ENCODE measurements around the gene SYNM. TPM values are rescaled to one million over a fixed set of nuclear protein-coding genes. Genes with fewer than 3 reads are reported as not detected.
"Not testable (repeated sequence)": the region's sequence is repeated elsewhere in the genome, so short reads cannot be mapped to it uniquely, and the experiment has no call there.

SYNM gene
- total RNA-seq, 1 experiment from 2014 or later, result 11.8 TPM

- DNase-seq (ENCODE audit: low read depth), result peak; percentile 83
Observed at GRCh38 chr15:99105514-99106341, 848 bp downstream of the SYNM start.

GRCh38 chr15:99106417-99107220 lies 1.7 kb downstream of the SYNM start:
- no peak for DNase-seq (ENCODE audit: low read depth)

- no peak for DNase-seq (ENCODE audit: low read depth)
Observed at GRCh38 chr15:99108993-99109392, 4.1 kb downstream of the SYNM start.

- no peak for DNase-seq (ENCODE audit: low read depth)
Observed at GRCh38 chr15:99109555-99110021, 4.7 kb downstream of the SYNM start.

GRCh38 chr15:99110093-99110492 lies 5.2 kb downstream of the SYNM start:
- DNase-seq (ENCODE audit: low read depth), result no peak

GRCh38 chr15:99110581-99111320 lies 5.9 kb downstream of the SYNM start:
- DNase-seq (ENCODE audit: low read depth), result no peak

- DNase-seq (ENCODE audit: low read depth), result not testable (repeated sequence)
Observed at GRCh38 chr15:99111641-99112040, 6.8 kb downstream of the SYNM start.

GRCh38 chr15:99113547-99114271 lies 8.8 kb downstream of the SYNM start:
- no peak for DNase-seq (ENCODE audit: low read depth)

GRCh38 chr15:99114511-99115299 lies 9.8 kb downstream of the SYNM start:
- no peak for DNase-seq (ENCODE audit: low read depth)

GRCh38 chr15:99115300-99116215 lies 10.7 kb downstream of the SYNM start:
- DNase-seq (ENCODE audit: low read depth), result no peak

GRCh38 chr15:99117111-99117510 lies 12.2 kb downstream of the SYNM start:
- DNase-seq (ENCODE audit: low read depth), result no peak

GRCh38 chr15:99117563-99118257 lies 12.8 kb downstream of the SYNM start:
- no peak for DNase-seq (ENCODE audit: low read depth)

GRCh38 chr15:99118258-99118632 lies 13.4 kb downstream of the SYNM start:
- DNase-seq (ENCODE audit: low read depth), result no peak

GRCh38 chr15:99118801-99119546 lies 14.1 kb downstream of the SYNM start:
- no peak for DNase-seq (ENCODE audit: low read depth)

GRCh38 chr15:99120050-99120777 lies 15.3 kb downstream of the SYNM start:
- no peak for DNase-seq (ENCODE audit: low read depth)

- no peak for DNase-seq (ENCODE audit: low read depth)
Observed at GRCh38 chr15:99121207-99121606, 16.3 kb downstream of the SYNM start.

- no peak for DNase-seq (ENCODE audit: low read depth)
Observed at GRCh38 chr15:99121691-99122410, 17.0 kb downstream of the SYNM start.
